ENCODE results near the gene LRP4. TPM values are rescaled to one million over a fixed set of nuclear protein-coding genes. Genes with fewer than 3 reads are reported as not detected.

LRP4 gene
- total and polyA plus RNA-seq, 2 of the 13 experiments (the other 11 are each of a cell fraction or from before 2014, with no cell fraction given): 4.7 to 13.3 TPM

DNA sequence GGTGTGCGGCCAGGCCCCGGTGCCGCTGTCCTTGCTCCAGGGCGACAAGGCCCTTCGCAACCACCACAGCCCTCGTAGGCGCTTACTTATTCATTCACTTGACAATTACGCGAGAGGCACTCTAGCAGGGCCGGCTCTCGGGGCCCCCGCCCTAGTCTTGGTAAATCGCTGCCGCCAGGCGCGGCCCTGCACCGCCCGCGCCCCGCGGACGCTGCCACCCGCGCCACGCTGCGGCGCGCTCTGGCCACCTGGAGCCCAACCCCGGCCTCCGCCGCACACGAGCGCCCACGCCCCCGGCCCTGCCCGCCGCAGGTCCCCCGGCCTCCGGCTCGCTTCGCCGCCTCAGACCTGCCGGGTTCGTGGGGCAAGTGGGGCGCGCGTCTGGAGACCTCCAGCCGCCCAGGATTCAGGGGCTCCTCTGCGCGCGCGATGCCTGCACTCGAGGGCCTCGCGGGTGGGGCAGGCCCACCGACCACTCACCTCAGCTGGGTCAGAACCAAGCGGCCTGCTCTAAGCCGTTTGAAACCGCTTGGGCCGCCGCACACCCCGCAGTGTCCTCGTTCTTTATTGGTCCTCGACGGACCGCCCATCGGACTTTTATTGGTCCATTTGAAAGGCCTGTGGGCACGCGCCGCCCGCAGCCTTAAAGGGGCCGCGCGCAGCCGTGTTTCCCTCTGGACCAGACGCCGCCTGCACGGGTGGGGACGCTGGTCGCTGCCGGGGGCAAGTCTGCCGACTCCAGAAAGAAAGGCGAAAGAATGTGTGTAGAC lies 72.4 kb downstream of the LRP4 start, which contains the start of gene CKAP5 (continued):
- TF ChIP-seq, protein P1, sequence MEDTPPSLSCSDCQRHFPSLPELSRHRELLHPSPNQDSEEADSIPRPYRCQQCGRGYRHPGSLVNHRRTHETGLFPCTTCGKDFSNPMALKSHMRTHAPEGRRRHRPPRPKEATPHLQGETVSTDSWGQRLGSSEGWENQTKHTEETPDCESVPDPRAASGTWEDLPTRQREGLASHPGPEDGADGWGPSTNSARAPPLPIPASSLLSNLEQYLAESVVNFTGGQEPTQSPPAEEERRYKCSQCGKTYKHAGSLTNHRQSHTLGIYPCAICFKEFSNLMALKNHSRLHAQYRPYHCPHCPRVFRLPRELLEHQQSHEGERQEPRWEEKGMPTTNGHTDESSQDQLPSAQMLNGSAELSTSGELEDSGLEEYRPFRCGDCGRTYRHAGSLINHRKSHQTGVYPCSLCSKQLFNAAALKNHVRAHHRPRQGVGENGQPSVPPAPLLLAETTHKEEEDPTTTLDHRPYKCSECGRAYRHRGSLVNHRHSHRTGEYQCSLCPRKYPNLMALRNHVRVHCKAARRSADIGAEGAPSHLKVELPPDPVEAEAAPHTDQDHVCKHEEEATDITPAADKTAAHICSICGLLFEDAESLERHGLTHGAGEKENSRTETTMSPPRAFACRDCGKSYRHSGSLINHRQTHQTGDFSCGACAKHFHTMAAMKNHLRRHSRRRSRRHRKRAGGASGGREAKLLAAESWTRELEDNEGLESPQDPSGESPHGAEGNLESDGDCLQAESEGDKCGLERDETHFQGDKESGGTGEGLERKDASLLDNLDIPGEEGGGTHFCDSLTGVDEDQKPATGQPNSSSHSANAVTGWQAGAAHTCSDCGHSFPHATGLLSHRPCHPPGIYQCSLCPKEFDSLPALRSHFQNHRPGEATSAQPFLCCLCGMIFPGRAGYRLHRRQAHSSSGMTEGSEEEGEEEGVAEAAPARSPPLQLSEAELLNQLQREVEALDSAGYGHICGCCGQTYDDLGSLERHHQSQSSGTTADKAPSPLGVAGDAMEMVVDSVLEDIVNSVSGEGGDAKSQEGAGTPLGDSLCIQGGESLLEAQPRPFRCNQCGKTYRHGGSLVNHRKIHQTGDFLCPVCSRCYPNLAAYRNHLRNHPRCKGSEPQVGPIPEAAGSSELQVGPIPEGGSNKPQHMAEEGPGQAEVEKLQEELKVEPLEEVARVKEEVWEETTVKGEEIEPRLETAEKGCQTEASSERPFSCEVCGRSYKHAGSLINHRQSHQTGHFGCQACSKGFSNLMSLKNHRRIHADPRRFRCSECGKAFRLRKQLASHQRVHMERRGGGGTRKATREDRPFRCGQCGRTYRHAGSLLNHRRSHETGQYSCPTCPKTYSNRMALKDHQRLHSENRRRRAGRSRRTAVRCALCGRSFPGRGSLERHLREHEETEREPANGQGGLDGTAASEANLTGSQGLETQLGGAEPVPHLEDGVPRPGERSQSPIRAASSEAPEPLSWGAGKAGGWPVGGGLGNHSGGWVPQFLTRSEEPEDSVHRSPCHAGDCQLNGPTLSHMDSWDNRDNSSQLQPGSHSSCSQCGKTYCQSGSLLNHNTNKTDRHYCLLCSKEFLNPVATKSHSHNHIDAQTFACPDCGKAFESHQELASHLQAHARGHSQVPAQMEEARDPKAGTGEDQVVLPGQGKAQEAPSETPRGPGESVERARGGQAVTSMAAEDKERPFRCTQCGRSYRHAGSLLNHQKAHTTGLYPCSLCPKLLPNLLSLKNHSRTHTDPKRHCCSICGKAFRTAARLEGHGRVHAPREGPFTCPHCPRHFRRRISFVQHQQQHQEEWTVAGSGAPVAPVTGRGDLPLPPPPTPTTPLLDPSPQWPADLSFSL (CRISPR knock-in tag; IDR thresholded peaks at IDR 0.05): no peak
- no peak for TF ChIP-seq PCBP2 (optimal IDR thresholded peaks at IDR 0.05; ENCODE audit: low read depth, low read length, poor library complexity, severe bottlenecking)
- no peak; the same call in 1 of the 2 replicates for TF ChIP-seq GLI4 (CRISPR knock-in tag; IDR thresholded peaks at IDR 0.05; ENCODE audit: borderline replicate concordance)
- TF ChIP-seq SRY (CRISPR knock-in tag; IDR thresholded peaks at IDR 0.05): peak; percentile 68
- TF ChIP-seq TAF1 (CRISPR knock-in tag; IDR thresholded peaks at IDR 0.05): peak; percentile 84
- no peak for TF ChIP-seq ZNF660 (CRISPR knock-in tag; IDR thresholded peaks at IDR 0.05; ENCODE audit: borderline replicate concordance, low read depth)
- TF ChIP-seq NFYB (CRISPR knock-in tag; IDR thresholded peaks at IDR 0.05): peak; percentile 100
- TF ChIP-seq CC2D1A (CRISPR knock-in tag; IDR thresholded peaks at IDR 0.05): no peak
- no peak for TF ChIP-seq YY1 (IDR thresholded peaks at IDR 0.05; ENCODE audit: insufficient read depth, insufficient replicate concordance, low read depth, low read length)
- peak; percentile 23; the same call in 1 of the 2 replicates for TF ChIP-seq ELF1 (CRISPR knock-in tag; IDR thresholded peaks at IDR 0.05)
- TF ChIP-seq ZNF30 (CRISPR knock-in tag; IDR thresholded peaks at IDR 0.05): no peak
- peak; percentile 53; the same call in 1 of the 2 replicates for TF ChIP-seq ZNF780A (CRISPR knock-in tag; IDR thresholded peaks at IDR 0.05)
- no peak for TF ChIP-seq ZNF639 (CRISPR knock-in tag; conservative IDR thresholded peaks at IDR 0.05)
- TF ChIP-seq NAIF1 (CRISPR knock-in tag; IDR thresholded peaks at IDR 0.05; ENCODE audit: borderline replicate concordance): no peak
- TF ChIP-seq XRCC5 (optimal IDR thresholded peaks at IDR 0.05; ENCODE audit: low read length): peak; percentile 44
- peak; percentile 98 for TF ChIP-seq PHF8 (CRISPR knock-in tag; IDR thresholded peaks at IDR 0.05)
- TF ChIP-seq ZZZ3 (CRISPR knock-in tag; IDR thresholded peaks at IDR 0.05; ENCODE audit: borderline replicate concordance): peak; percentile 59; the same call in 1 of the 2 replicates
- peak; percentile 41 for TF ChIP-seq SKI (IDR thresholded peaks at IDR 0.05; ENCODE audit: partially characterized antibody)
- TF ChIP-seq NR3C1 (CRISPR knock-in tag; IDR thresholded peaks at IDR 0.05): no peak
- TF ChIP-seq NFE2 (CRISPR knock-in tag; IDR thresholded peaks at IDR 0.05): no peak

Measured in HepG2 (cell line).